HG03354 (cell line): Measurements from ENCODE around the gene EHD4.

Source experiments
- ATAC-seq: cut with Tn5 transposase; IDR thresholded peaks from one replicate; pipeline ENCODE4 v1.9.1; 2021; ENCODE audit warnings: mild to moderate bottlenecking; ENCODE audit not compliant: unreplicated experiment, poor library complexity, severe bottlenecking

EHD4 gene

GRCh38 chr15:41965441-41966413 is 6.6 kb downstream of the EHD4 start:
- ATAC-seq, result no peak

GRCh38 chr15:41961595-41962202 is 10.7 kb downstream of the EHD4 start:
- ATAC-seq, result no peak

- ATAC-seq, result no peak
Measured at GRCh38 chr15:41961001-41961518, 11.3 kb downstream of the EHD4 start.

GRCh38 chr15:41958002-41958420 is 14.3 kb downstream of the EHD4 start:
- no peak for ATAC-seq

- ATAC-seq, result peak; percentile 84
Measured at GRCh38 chr15:41957021-41957897, 15.1 kb downstream of the EHD4 start.

GRCh38 chr15:41955807-41956525 is 16.4 kb downstream of the EHD4 start:
- ATAC-seq, result no peak

GRCh38 chr15:41955100-41955499 is 17.3 kb downstream of the EHD4 start:
- no peak for ATAC-seq

GRCh38 chr15:41954036-41954435 is 18.3 kb downstream of the EHD4 start:
- no peak for ATAC-seq

GRCh38 chr15:41952013-41952563 is 20.3 kb downstream of the EHD4 start:
- ATAC-seq, result no peak

- ATAC-seq, result no peak
Measured at GRCh38 chr15:41951571-41951970, 20.8 kb downstream of the EHD4 start.

GRCh38 chr15:41950489-41950888 is 21.9 kb downstream of the EHD4 start:
- ATAC-seq, result no peak

GRCh38 chr15:41950127-41950483 is 22.3 kb downstream of the EHD4 start:
- ATAC-seq, result no peak

GRCh38 chr15:41949401-41950126 is 22.8 kb downstream of the EHD4 start:
- no peak for ATAC-seq

GRCh38 chr15:41948490-41948889 is 23.9 kb downstream of the EHD4 start:
- no peak for ATAC-seq

GRCh38 chr15:41946970-41947369 is 25.4 kb downstream of the EHD4 start:
- no peak for ATAC-seq

GRCh38 chr15:41945731-41946130 is 26.6 kb downstream of the EHD4 start:
- ATAC-seq, result no peak

- ATAC-seq, result no peak
Measured at GRCh38 chr15:41945221-41945620, 27.1 kb downstream of the EHD4 start.

GRCh38 chr15:41944313-41944940 is 27.9 kb downstream of the EHD4 start:
- no peak for ATAC-seq
